Kidney epithelial cell (primary cell): ENCODE measurements around the gene LOXHD1. TPM values are rescaled to one million over a fixed set of nuclear protein-coding genes. Genes with fewer than 3 reads are reported as not detected.

Source experiments
- DNase-seq: peaks from one replicate; pipeline ENCODE4 v3.0.0-alpha.2; 2010; ENCODE audit warnings: low read depth
- H3K27me3 ChIP-seq: 2 replicates; pipeline ENCODE4 v1.6.0; 2011; ENCODE audit warnings: low read length; ENCODE audit not compliant: control insufficient read depth, insufficient read depth
- H3K36me3 ChIP-seq: 2 replicates; pipeline ENCODE4 v1.5.1; 2011; ENCODE audit warnings: low read length; ENCODE audit not compliant: control insufficient read depth, insufficient read depth
- H3K4me3 ChIP-seq: 2 replicates; pipeline ENCODE4 v1.5.1; 2011; ENCODE audit warnings: low read depth, mild to moderate bottlenecking, control low read depth, low read length
- total RNA-seq: library from RNA; depleted of rRNA; stranded (reverse); fragments of >200 nt; gene quantifications from 2 replicates; pipeline ENCODE4 v1.2.3, GENCODE V29; 2015
- TF ChIP-seq, protein P1 (sequence below): IDR thresholded peaks from 2 replicates; pipeline ENCODE4 v1.5.1; 2011; ENCODE audit warnings: mild to moderate bottlenecking, moderate library complexity, low read length, control low read depth, inconsistent platforms; ENCODE audit not compliant: insufficient read depth, poor library complexity, severe bottlenecking

LOXHD1 gene
- total RNA-seq, 1 donor from 2014 or later = 0.08 TPM

DNA sequence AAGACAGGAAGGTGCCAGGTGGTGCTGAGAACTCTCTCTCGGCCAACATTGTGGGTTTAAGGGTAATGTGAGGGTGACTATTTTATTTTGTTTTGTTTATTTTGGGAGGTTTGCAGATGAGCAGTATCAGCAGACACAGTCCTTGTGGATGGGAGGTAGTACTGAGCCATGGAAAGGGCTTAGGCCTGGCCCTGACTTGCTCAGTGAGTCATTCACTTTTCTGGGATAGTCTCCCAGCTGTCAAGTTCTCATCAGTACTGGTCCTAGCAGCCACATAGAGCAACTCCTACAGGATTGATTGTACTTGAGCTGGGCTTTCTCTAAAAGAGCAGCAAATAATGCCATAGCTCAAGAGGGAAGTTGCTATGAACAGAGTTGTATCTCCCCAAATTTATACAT lies 175.2 kb downstream of the LOXHD1 start:
- H3K36me3 ChIP-seq = no peaks in the 10 kb centered on the region
- peaks cover 11% of the 10 kb centered on the region for H3K27me3 ChIP-seq
- DNase-seq = no peak
- H3K4me3 ChIP-seq = no peak overlapping the region
- TF ChIP-seq, protein P1, sequence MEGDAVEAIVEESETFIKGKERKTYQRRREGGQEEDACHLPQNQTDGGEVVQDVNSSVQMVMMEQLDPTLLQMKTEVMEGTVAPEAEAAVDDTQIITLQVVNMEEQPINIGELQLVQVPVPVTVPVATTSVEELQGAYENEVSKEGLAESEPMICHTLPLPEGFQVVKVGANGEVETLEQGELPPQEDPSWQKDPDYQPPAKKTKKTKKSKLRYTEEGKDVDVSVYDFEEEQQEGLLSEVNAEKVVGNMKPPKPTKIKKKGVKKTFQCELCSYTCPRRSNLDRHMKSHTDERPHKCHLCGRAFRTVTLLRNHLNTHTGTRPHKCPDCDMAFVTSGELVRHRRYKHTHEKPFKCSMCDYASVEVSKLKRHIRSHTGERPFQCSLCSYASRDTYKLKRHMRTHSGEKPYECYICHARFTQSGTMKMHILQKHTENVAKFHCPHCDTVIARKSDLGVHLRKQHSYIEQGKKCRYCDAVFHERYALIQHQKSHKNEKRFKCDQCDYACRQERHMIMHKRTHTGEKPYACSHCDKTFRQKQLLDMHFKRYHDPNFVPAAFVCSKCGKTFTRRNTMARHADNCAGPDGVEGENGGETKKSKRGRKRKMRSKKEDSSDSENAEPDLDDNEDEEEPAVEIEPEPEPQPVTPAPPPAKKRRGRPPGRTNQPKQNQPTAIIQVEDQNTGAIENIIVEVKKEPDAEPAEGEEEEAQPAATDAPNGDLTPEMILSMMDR = no peak

DNA sequence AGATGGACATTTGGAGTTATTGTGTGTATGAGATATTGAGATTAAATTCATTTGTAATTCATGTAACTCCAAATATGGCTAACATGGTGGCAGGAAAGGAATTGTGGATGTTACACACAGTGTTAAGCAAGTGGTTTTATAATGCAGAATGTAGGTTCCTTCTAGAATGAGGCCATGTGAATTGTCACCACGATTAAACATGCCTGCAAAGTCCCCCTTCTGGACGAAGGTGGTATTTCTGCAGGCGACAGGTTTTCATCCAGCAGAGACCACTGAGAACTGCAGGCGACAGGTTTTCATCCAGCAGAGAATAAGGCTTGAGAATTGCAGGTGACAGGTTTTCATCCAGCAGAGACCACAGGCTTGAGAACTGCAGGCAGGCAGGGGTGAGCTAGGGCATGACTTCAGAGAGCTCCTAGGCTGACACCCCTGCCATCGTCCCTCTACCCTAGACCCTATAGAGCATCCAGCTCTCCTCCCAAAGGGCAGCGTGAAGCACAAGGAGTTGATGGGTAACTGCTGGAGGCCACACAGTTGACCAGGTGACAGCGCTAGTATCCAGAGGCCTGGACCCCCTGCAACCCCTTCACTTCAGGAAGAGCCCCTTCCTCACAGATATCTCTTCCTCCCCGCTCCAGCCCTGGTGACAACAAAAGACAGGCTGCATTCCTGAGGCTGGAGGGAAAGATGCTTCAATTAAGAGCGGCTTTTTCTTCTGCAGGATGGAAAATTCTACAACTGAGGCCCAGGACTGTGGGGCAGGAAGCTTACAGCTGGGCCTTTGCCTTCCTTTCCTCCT lies 175.8 kb downstream of the LOXHD1 start:
- no peak overlapping the region for H3K4me3 ChIP-seq
- no peak for DNase-seq

DNA sequence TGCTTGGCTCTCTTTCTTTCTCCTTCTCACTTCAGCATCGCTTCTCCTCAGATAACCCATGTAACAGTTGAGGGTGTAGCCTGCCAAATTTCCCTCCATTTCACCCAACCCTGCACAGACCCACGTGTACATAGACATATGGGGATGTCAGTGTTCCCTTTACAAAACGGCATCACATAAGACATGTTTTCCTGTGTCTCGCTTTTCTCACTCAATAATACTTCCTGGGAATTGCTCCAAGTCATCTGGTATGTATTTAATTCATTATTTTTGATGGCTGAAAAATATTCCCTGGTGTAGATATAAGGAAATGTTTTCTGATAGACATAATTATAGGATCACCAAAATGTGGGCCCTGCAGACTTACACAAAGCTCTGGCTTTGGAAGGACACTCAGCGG lies 176.8 kb downstream of the LOXHD1 start:
- H3K4me3 ChIP-seq = no peak overlapping the region
- H3K27me3 ChIP-seq = peaks cover 14% of the 10 kb centered on the region
- H3K36me3 ChIP-seq = no peaks in the 10 kb centered on the region
- DNase-seq = no peak
- TF ChIP-seq, protein P1 = no peak

More for the DNA sequence above, 175.8 kb downstream of the LOXHD1 start:
- TF ChIP-seq, protein P1 = peak; percentile 75
- H3K36me3 ChIP-seq = no peaks in the 10 kb centered on the region
- H3K27me3 ChIP-seq = peaks cover 14% of the 10 kb centered on the region

DNA sequence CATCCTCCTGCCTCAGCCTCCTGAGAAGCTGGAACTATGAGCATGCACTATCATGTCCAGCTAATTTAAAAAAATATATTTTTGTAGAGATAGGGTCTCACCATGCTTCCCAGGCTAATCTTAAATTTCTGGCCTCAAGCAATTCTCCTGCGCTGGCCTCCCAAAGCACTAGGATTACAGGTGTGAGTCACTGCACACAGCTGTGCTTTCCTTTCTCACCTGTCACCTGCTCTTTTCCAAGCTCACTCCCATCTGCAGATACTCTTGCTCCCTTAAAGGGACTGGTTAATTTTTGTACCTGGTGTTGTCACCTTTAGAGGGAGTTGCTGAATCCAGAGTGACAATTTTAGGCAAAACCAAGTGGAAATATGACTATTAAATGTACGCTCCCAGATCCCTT lies 178.2 kb downstream of the LOXHD1 start:
- Histone ChIP-seq H3K4me3 (no peak overlapping the region), H3K36me3 (no peaks in the 10 kb centered on the region), H3K27me3 (peaks cover 12% of the 10 kb centered on the region)
- TF ChIP-seq, protein P1 = no peak
- no peak for DNase-seq

DNA sequence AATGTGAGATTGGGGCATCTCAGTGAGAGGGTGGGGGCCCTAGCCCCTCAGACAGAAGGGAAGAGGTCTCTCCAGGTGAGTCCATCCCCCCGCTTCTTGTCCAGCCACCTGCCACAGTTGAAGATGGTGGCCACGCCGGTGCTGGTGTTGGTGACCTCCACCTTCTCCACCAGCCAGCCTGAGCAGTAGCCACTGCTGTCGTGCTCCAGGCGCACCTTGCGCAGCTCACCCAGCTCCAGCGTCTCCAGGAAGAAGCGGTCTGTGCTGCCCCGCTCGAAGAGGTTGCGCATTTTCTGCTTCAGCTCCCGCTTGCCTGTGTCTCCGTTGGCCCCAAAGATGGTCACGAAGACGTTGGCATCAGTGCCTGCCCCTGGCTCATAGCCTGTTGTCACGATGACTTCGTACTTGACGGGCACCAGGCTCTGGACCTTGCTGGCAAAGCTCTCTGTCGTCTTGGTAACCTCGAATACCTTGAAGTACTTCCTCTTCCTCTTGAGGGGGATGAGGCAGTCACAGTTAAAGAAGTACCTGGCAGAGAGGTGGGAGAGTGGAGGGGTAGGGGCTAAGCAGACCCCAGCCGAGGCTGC lies 179.5 kb downstream of the LOXHD1 start:
- Histone ChIP-seq H3K27me3 (peaks cover 9% of the 10 kb centered on the region), H3K36me3 (no peaks in the 10 kb centered on the region), H3K4me3 (no peak overlapping the region)
- TF ChIP-seq, protein P1 = no peak
- no peak for DNase-seq
